Diencephalon (tissue), 1 donor: ENCODE measurements around the gene CKS2. TPM values are rescaled to one million over a fixed set of nuclear protein-coding genes. Genes with fewer than 3 reads are reported as not detected.

Experiments used
- small RNA-seq: library from RNA; depleted of rRNA; stranded (forward); fragments of <200 nt; gene quantifications from one replicate; pipeline ENCODE3, GENCODE V24; 2014
- total RNA-seq: library from RNA; depleted of rRNA; stranded (reverse); fragments of >200 nt; gene quantifications from one replicate; pipeline ENCODE4 v1.2.3, GENCODE V29; 2014

The CKS2 gene
- 32.3 TPM for total RNA-seq

GRCh38 chr9:89310475-89311345, at the start of gene CKS2:
Gene CKS2 (plus strand): TSS chr9:89311195. CDS start chr9:89311293, 98 bp downstream.

DNA sequence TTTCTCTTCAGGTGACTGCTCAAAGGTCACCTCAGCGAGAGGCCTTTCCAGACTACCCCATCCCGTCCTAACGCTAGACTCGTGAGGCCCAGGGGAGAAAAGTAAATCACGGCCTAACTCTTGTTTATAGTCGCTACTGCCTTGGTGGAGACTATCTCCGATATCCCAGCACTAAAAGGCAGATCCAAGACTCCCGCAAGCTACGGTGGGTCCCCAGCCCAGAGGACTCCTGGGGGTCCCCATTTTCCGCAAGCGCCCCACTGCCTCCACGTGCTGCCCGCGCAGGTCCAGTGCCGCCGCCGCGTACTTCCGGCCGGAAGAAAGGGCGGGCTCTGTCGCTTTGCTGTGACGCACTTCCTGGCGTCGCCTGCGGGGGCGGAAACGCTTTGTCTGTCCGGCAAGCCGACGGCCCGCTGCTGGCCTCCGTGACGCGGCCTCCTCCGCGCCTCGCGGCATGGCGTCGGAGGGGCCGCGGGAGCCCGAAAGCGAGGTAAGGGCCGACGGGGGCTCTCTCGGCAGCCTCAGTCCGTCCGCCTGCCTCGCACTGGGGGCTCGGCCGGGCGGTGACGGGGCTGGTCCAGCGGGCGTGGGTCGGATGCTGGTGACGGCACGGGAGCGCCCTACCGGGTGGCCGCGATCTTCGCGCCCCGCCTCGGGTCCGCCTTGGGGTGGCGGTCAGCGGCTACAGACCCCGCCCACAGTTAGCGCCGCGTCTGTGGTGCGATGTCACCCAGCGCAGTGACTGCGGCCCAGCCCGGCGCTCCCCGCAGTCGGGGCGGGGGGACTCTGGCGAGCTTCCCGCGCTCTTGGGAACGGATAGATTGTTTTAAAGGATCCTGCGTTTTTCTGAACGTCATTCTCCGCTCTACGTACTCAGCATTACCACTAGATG, 7.4 kb downstream of the CKS2 start, which contains the start of gene SECISBP2:
Gene SECISBP2 (plus strand): TSS at position 378 of the 892 bp plus-strand sequence. CDS start 77 bp downstream, at position 455.

Small RNAs within 50 kb of the gene (small RNA-seq; reads per million reads assigned to genes)
- not detected for gene MIR3153

Other genes with a start within 250 kb of the CKS2 start
- 42.0 TPM for gene SHC3, start 132.4 kb upstream of the CKS2 start, total RNA-seq
- gene SECISBP2, start 7.3 kb downstream of the CKS2 start, total RNA-seq, result 63.9 TPM
- 24.7 TPM for gene SEMA4D, start 186.9 kb downstream of the CKS2 start, total RNA-seq